Bronchial epithelial cell (primary cell): ENCODE data around the gene TBX19. TPM values are rescaled to one million over a fixed set of nuclear protein-coding genes. Genes with fewer than 3 reads are reported as not detected.

Experiments
- DNase-seq: peaks from one replicate; pipeline ENCODE4 v3.0.0-alpha.2; 2010; ENCODE audit warnings: low read depth
- FAIRE-seq: peaks from 2 replicates; lab custom pipeline; 2011; peaks lifted over from hg19 to GRCh38; lab: Jason Lieb, UNC
- H3K27me3 ChIP-seq: 2 replicates; pipeline ENCODE4 v1.5.1; 2011; ENCODE audit warnings: low read length; ENCODE audit not compliant: control insufficient read depth, insufficient read depth
- H3K36me3 ChIP-seq: 2 replicates; pipeline ENCODE4 v1.5.1; 2011; ENCODE audit warnings: low read length; ENCODE audit not compliant: control insufficient read depth, insufficient read depth
- H3K4me3 ChIP-seq: 2 replicates; pipeline ENCODE4 v1.5.1; 2011; ENCODE audit warnings: mild to moderate bottlenecking, low read depth, low read length, control low read depth
- CTCF ChIP-seq: IDR thresholded peaks from 2 replicates; pipeline ENCODE4 v1.5.1; 2011; ENCODE audit warnings: mild to moderate bottlenecking, moderate library complexity, low read length, control low read depth, inconsistent platforms; ENCODE audit not compliant: insufficient read depth, severe bottlenecking
- total RNA-seq: library from RNA; depleted of rRNA; stranded (reverse); fragments of >200 nt; gene quantifications from 2 replicates; pipeline ENCODE4 v1.2.1, GENCODE V29; 2014

The TBX19 gene
- total RNA-seq: 0.51 and 0.79 TPM in 2 replicates

DNA sequence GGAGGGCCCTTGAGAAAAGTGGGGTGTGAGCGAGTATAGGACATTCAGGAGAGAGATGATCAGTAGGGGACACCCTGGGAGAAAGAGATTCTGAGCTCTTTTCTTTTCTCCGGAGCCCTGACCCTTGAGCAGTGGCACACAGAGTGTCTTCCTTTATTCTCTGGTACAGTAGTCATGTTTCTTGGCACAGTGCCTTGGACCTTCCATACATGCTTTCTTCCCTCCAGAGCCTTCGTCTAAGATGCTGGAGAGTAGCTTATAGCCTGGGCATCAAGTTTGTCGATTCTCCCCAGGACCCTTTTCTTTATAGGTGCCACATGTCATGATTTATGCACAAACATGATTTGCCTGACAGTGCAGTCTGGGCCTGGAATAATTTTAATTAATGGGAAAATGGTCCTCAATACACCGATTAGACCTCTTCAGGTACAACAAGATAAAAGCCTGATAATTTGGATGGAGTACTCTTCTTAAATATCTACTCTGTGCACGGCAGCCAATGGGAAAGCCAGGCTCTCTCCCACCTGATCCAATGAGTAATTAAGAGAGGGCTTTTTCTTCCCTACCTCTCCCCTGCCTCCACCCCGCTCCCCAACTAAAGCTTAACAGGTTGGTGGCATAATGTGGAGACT lies at the start of gene TBX19:
TBX19 (plus strand) TSS at position 582 of the 632 bp plus-strand sequence. CDS start 214 bp downstream, outside the sequence.
- no peak for FAIRE-seq
- Histone ChIP-seq H3K27me3 (no peaks in the 10 kb centered on the region), H3K4me3 (no peak within 1 kb of the TSS), H3K36me3 (no peaks in the 10 kb centered on the region)
- no peak for DNase-seq
- no peak for TF ChIP-seq CTCF

- FAIRE-seq (no peak), DNase-seq (peak; percentile 63)
- peaks cover 21% of the 10 kb centered on the region for H3K36me3 ChIP-seq
- H3K4me3 ChIP-seq: no peak overlapping the region
- no peaks in the 10 kb centered on the region for H3K27me3 ChIP-seq
- peak; percentile 79 for TF ChIP-seq CTCF
These were observed 45.7 kb upstream of the TBX19 start for GRCh38 chr1:168234846-168235547.

GRCh38 chr1:168235548-168235885 lies 45.2 kb upstream of the TBX19 start:
- Histone ChIP-seq H3K27me3 (no peaks in the 10 kb centered on the region), H3K4me3 (no peak overlapping the region), H3K36me3 (peaks cover 25% of the 10 kb centered on the region)
- FAIRE-seq (no peak), DNase-seq (no peak)
- TF ChIP-seq CTCF: no peak

DNA sequence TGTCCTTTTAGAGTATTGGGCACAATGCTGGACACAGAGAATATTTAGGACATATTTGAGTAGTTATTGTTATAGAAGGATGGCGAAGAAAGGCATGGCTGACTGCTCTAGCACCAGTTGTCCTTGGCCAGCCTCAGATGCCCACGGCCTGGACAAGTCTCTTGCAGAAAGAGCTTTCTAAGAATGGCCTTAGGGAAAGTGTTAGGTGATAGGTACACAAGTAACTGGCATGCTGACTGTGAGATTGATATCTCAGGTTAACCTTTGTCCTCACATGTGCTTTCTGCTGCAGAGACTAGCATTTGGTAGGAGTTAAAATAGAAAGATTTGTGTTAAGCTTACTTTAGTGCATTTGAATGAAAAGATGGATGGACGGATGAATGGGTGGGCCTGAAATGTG lies 44.7 kb upstream of the TBX19 start:
- Histone ChIP-seq H3K36me3 (peaks cover 25% of the 10 kb centered on the region), H3K4me3 (no peak overlapping the region), H3K27me3 (no peaks in the 10 kb centered on the region)
- no peak for DNase-seq
- no peak for FAIRE-seq
- TF ChIP-seq CTCF: no peak

DNA sequence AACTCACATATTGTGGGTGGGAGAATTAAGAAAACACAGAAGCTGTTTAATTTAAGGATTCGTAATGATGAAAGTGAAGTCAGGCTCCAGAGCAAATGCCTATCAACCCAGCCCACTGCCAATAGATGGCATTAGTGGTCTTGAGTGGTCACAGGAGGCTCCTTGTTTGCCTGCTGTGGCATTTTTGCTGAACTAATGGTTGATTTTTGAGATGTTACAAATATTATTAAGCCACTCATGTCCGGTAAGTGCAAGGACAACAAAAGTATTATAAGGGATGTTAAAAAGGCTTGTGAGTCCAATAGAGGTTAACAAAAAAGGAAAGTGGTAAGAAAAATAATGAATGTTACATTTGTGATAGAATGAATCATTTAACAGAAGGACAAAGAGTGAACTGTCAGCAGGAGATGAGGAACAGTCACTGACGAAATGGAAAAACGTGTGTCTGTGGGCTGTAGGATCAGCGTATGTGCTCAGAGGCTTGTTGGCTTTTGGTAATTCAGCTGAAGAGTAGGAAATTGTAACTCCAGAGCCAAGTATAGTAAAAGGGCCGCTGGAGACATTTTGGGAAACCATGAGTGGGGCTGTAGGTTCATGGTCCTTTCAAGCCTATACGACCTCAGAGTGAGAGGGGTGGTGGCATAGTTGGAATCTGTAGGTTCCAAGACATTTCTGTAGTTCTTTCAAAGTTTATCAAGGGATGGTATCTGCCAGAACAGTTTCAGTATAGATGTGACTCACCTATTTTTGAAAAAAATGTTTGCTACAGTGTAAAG lies 43.7 kb upstream of the TBX19 start:
- DNase-seq: no peak
- no peak for FAIRE-seq
- Histone ChIP-seq H3K27me3 (no peaks in the 10 kb centered on the region), H3K36me3 (peaks cover 28% of the 10 kb centered on the region), H3K4me3 (no peak overlapping the region)
- no peak for TF ChIP-seq CTCF
